ENCODE results near the gene RGS19.

DNA sequence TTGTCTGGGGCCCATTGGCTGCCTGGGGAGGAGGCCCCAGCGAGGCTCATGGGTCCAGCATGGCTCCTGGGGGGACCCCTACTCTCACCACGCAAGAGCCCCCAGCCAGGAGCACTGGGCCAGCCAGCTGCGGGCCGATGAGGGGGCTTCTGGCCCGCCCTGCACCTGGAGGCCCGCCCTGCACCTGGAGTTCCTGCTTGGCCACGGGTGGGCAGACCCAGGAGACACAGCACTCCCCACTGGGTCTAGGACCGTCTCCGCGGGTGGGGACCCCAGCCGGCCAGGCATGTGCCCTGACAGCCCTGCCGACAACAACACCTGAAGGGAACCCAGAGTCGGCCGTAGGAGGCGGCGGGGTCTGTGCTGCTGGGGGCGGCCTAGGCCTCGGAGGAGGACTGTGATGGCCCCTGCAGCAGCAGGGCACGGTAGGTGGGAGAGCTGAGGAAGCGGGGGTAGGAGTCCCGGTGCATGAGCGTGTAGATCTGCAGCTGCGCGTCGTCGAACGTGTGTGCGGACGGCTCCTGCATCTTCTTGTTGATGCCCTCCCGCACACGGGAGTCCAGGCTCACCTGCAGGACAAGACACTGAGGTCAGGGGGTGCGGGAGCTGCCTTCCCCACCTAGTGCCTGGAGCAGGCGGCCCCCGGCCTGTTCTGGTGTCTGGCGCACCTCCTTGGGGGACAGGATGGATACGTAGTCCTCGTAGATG, 5.7 kb downstream of the RGS19 start:
- TF ChIP-seq, protein P1, sequence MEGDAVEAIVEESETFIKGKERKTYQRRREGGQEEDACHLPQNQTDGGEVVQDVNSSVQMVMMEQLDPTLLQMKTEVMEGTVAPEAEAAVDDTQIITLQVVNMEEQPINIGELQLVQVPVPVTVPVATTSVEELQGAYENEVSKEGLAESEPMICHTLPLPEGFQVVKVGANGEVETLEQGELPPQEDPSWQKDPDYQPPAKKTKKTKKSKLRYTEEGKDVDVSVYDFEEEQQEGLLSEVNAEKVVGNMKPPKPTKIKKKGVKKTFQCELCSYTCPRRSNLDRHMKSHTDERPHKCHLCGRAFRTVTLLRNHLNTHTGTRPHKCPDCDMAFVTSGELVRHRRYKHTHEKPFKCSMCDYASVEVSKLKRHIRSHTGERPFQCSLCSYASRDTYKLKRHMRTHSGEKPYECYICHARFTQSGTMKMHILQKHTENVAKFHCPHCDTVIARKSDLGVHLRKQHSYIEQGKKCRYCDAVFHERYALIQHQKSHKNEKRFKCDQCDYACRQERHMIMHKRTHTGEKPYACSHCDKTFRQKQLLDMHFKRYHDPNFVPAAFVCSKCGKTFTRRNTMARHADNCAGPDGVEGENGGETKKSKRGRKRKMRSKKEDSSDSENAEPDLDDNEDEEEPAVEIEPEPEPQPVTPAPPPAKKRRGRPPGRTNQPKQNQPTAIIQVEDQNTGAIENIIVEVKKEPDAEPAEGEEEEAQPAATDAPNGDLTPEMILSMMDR (IDR thresholded peaks at IDR 0.05): no peak
- TF ChIP-seq GATA2 (CRISPR knock-in tag; IDR thresholded peaks at IDR 0.05): no peak
- TF ChIP-seq ELF1 (IDR thresholded peaks at IDR 0.05): no peak
- TF ChIP-seq POLR2AphosphoS5 (IDR thresholded peaks at IDR 0.05; ENCODE audit: low read depth, low read length): no peak
- TF ChIP-seq RXRA (IDR thresholded peaks at IDR 0.05; ENCODE audit: borderline replicate concordance, low read depth): no peak
- TF ChIP-seq EP300 (IDR thresholded peaks at IDR 0.05; ENCODE audit: borderline replicate concordance in 1 of 2, low read depth in 1 of 2, low read length in 1 of 2): no peak
- TF ChIP-seq, protein P2, sequence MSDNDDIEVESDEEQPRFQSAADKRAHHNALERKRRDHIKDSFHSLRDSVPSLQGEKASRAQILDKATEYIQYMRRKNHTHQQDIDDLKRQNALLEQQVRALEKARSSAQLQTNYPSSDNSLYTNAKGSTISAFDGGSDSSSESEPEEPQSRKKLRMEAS (IDR thresholded peaks at IDR 0.05; ENCODE audit: low read depth): no peak

Data from SK-N-SH (cell line).